Body of pancreas (tissue), 4 donors: Measurements from ENCODE around the gene ZNF320.
"Not testable (repeated sequence)": the region's sequence is repeated elsewhere in the genome, so short reads cannot be mapped to it uniquely, and the experiment has no call there.

Experiments used
- CTCF ChIP-seq, 7 experiments: fragments of 450-650 bp in 4 of 7; fragments of 200-600 bp in 3 of 7; sonication (generic) in 3 of 7; IDR thresholded peaks; one replicate each; pipeline ENCODE4 v1.5.1; 2016 to 2019; ENCODE audit warnings: antibody characterized with exemption in 7 of 7
- POLR2A ChIP-seq, 3 donors: fragments of 450-650 bp; IDR thresholded peaks; one replicate each; pipeline ENCODE4 v1.6.1; 2016; ENCODE audit warnings: antibody characterized with exemption in 3 of 3, mild to moderate bottlenecking in 2 of 3

DNA sequence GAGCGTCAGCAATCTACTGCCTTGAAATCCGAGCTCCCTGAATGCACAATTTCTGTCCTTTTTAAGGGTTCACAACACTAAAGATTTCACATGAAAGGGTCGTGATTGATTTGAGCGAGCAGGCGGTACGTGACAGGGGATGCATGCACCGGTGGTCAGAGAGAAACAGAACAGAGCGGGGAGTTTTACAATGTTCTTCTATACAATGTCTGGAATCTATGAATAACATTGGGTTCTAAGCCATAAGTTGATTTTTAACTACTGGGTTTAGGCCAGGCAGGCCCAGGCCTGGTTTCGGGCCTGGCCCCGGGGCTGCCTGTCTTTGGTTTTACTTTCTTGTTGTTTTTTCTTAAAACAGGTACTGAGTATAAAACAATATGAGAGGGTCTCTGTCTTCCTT, 1.2 kb upstream of the ZNF320 start:
- not testable (repeated sequence) for TF ChIP-seq CTCF, POLR2A (IDR thresholded peaks at IDR 0.05)
